GM12878 (cell line): ENCODE measurements around the gene SPDYE4. TPM values are rescaled to one million over a fixed set of nuclear protein-coding genes. Genes with fewer than 3 reads are reported as not detected.

Experiments used
- ATAC-seq: fragments of 200-7000 bp; cut with Tn5 transposase; 3 replicates; pipeline ENCODE4 v1.9.1; 2020; ENCODE audit warnings: mild to moderate bottlenecking, moderate library complexity
- BruUV-seq: library from RNA; stranded (reverse); fragments of 400-500 nt; replicated peaks from 2 replicates; lab custom pipeline; 2021; lab: Mats Ljungman, UMichigan
- CTCF ChIA-PET: fragments of 300-600 bp; sonication (Branson Sonifier 250); formaldehyde crosslinking; extraction: SDS; loops from one replicate; lab custom pipeline; 2021; ENCODE audit warnings: inconsistent platforms; lab: Yijun Ruan, JAX
- POLR2A ChIA-PET: fragments of 350-600 bp; formaldehyde crosslinking; extraction: SDS; loops from one replicate; lab custom pipeline; 2021; ENCODE audit warnings: inconsistent platforms; lab: Charles Lee
- RAD21 ChIA-PET: fragments of 300-600 bp; sonication (Branson Sonifier 250); formaldehyde crosslinking; loops from one replicate; lab custom pipeline; 2023; ENCODE audit warnings: antibody characterized with exemption; ENCODE audit not compliant: unreplicated experiment; lab: Charles Lee
- SMC1A ChIA-PET: fragments of 300-600 bp; sonication (Branson Sonifier 250); formaldehyde crosslinking; loops from one replicate; lab custom pipeline; 2023; ENCODE audit not compliant: unreplicated experiment, uncharacterized antibody; lab: Charles Lee
- DNase-seq: peaks from one replicate; pipeline ENCODE4 v3.0.0-alpha.2; 2011; ENCODE audit warnings: low read depth, low spot score
- FAIRE-seq: peaks from 3 replicates; lab custom pipeline; 2011; peaks lifted over from hg19 to GRCh38; lab: Jason Lieb, UNC
- H2AFZ ChIP-seq: 2 replicates; pipeline ENCODE4 v1.6.0; 2011; ENCODE audit warnings: low read depth, low read length, control low read depth; ENCODE audit not compliant: control insufficient read depth
- H3K27ac ChIP-seq: 2 replicates; pipeline ENCODE4 v1.5.1; 2011; ENCODE audit warnings: control low read depth; ENCODE audit not compliant: control insufficient read depth, insufficient read depth
- H3K27me3 ChIP-seq, 2 experiments: replicated peaks in 1 of 2; 2 replicates each; pipeline versions ENCODE4 v1.6.0 to v1.6.1; 2011; ENCODE audit warnings: low read length in 1 of 2; ENCODE audit not compliant: control insufficient read depth in 2 of 2, insufficient read depth in 2 of 2
- H3K36me3 ChIP-seq, 2 experiments: 2 replicates each; pipeline ENCODE4 v1.5.1; 2011; ENCODE audit warnings: low read length in 1 of 2; ENCODE audit not compliant: control insufficient read depth in 2 of 2, insufficient read depth in 2 of 2
- H3K4me1 ChIP-seq: 2 replicates; pipeline ENCODE4 v1.6.1; 2011; ENCODE audit warnings: mild to moderate bottlenecking, low read length, moderate library complexity, mixed read lengths; ENCODE audit not compliant: control insufficient read depth, insufficient read depth
- H3K4me2 ChIP-seq: 2 replicates; pipeline ENCODE4 v1.6.0; 2011; ENCODE audit warnings: control low read depth; ENCODE audit not compliant: control insufficient read depth, insufficient read depth
- H3K4me3 ChIP-seq: fragments of 200-600 bp; sonication (generic); 2 replicates; pipeline ENCODE4 v1.5.1; 2016
- H3K79me2 ChIP-seq: 2 replicates; pipeline ENCODE4 v1.6.0; 2011; ENCODE audit warnings: low read length; ENCODE audit not compliant: control insufficient read depth, insufficient read depth
- H3K9ac ChIP-seq: 2 replicates; pipeline ENCODE4 v1.8.0; 2011; ENCODE audit warnings: low read length, control low read depth, mixed read lengths; ENCODE audit not compliant: control insufficient read depth, insufficient read depth
- H3K9me3 ChIP-seq: replicated peaks from 3 replicates; pipeline ENCODE4 v1.5.1; 2011; ENCODE audit warnings: mild to moderate bottlenecking, low read length; ENCODE audit not compliant: control insufficient read depth, insufficient read depth
- H4K20me1 ChIP-seq: 2 replicates; pipeline ENCODE4 v1.6.0; 2011; ENCODE audit not compliant: control insufficient read depth, insufficient read depth
- NRF1 ChIP-seq: conservative IDR thresholded peaks from 2 replicates; pipeline ENCODE4 v1.6.1; 2011; ENCODE audit warnings: mild to moderate bottlenecking, low read depth, low read length, improper control_type of control experiment
- POLR2AphosphoS2 ChIP-seq: IDR thresholded peaks from 2 replicates; pipeline ENCODE4 v1.6.1; 2011; ENCODE audit warnings: low read depth, mild to moderate bottlenecking, low read length, improper control_type of control experiment, moderate library complexity
- RELA ChIP-seq: fragments of 450-650 bp; IDR thresholded peaks from 2 replicates; pipeline ENCODE4 v1.8.0; 2014; ENCODE audit warnings: borderline replicate concordance; ENCODE audit not compliant: partially characterized antibody
- WGBS: methylation state at CpG from one replicate; pipeline ENCODE4 v1.1.6; 2016; ENCODE audit warnings: low lambda C conversion rate; ENCODE audit not compliant: insufficient replicate concordance, insufficient coverage; ENCODE audit errors: missing lambda C conversion rate; 5-methylcytosine and 5-hydroxymethylcytosine counted together
- in situ Hi-C: fragments of 300-500 bp; cut with MboI; formaldehyde crosslinking; loops from 9 replicates; pipeline ENCODE4 v1.14.3; 2018; ENCODE audit warnings: mixed read lengths
- intact Hi-C: fragments of 100-400 bp; cut with micrococcal nuclease; formaldehyde crosslinking; loops from one replicate; pipeline ENCODE4 v1.14.2; 2022; ENCODE audit not compliant: unreplicated experiment
- polyA plus RNA-seq, 11 experiments: library from polyadenylated mRNA; depleted of rRNA in 4 of 11; unstranded in 6 of 11; stranded (reverse) in 5 of 11; fragments of >200 nt; fragmentation: Nextera tagmentation in 4 of 11; fragmentation: Illumina TruSeq in 1 of 11; extraction: Ambion mirVana in 4 of 11; extraction: Trizol in 1 of 11; gene quantifications; 1 replicate in 1 of 11; 2 replicates in 10 of 11; pipeline versions ENCODE4 v1.2.1 to v1.2.3, GENCODE V29; 2011 to 2016; ENCODE audit warnings: inconsistent platforms in 2 of 11, missing spikeins in 2 of 11, low read depth in 1 of 11
- total RNA-seq, 4 experiments: library from RNA; depleted of rRNA in 3 of 4; stranded (reverse); fragments of >200 nt in 3 of 4; fragmentation: Illumina TruSeq in 1 of 4; extraction: Trizol in 1 of 4; gene quantifications; 2 replicates each; pipeline versions ENCODE4 v1.2.1 to v1.2.3, GENCODE V29; 2013 to 2021

SPDYE4 gene
- total and polyA plus RNA-seq, 10 of the 15 experiments (the other 5 are each of a cell fraction or from before 2014, with no cell fraction given): 0.07 to 0.18 TPM; not detected in 8

DNA sequence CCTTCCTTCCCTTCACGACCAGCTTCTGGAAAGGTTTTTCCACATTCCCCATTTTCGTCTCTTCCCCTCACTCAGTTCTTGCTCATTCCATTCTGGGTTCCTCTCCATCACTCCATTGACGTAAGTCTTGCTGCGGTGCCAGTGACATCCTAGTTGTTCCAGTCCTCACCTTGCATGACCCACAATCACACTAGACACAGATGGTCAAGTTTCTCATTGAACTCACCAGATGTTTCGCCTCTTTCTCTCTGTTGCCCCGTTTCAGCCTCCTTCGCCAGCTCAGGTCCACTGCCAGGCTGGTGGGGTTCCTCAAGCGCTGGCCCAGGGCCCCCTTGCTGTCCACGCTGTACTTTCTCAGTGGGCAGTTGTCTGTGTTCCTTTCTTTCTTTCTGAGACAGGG lies 57.1 kb downstream of the SPDYE4 start:
- no peak overlapping the region for H3K4me2 ChIP-seq
- no peaks in the 10 kb centered on the region for H3K36me3 ChIP-seq
- WGBS: 8% methylated on average over 9 of the region's 9 CpGs
- H3K9me3 ChIP-seq: no peaks in the 10 kb centered on the region
- no peaks in the 10 kb centered on the region for H4K20me1 ChIP-seq
- H3K27me3 ChIP-seq: no peaks in the 10 kb centered on the region; a peak in 2 of 4 replicates
- H3K4me3 ChIP-seq: no peak overlapping the region
- no peak overlapping the region for H3K9ac ChIP-seq
- TF ChIP-seq RELA: no peak
- no peak for TF ChIP-seq POLR2AphosphoS2
- no peak for TF ChIP-seq NRF1
- DNase-seq: no peak
- ChIA-PET POLR2A (no interaction called here), RAD21 (no interaction called here), CTCF (no interaction called here), SMC1A (no interaction called here)
- no peak overlapping the region for H2AFZ ChIP-seq
- no peaks in the 10 kb centered on the region for H3K79me2 ChIP-seq
- no TSS peak for BruUV-seq
- intact Hi-C loops: no loop called here
- no peaks in the 10 kb centered on the region for H3K4me1 ChIP-seq
- no peak for ATAC-seq
- FAIRE-seq: no peak
- H3K27ac ChIP-seq: no peak overlapping the region
- in situ Hi-C loops: no loop called here

Other genes with a start within 250 kb of the SPDYE4 start
- gene MYH10, start 127.8 kb downstream of the SPDYE4 start, total RNA-seq (2014; rRNA removed): 0.73 and 1.3 TPM in 2 replicates
- gene MYH10, start 127.8 kb downstream of the SPDYE4 start, total RNA-seq (2014; rRNA removed; fragmentation: Illumina TruSeq; extraction: Trizol): 0.51 and 0.63 TPM in 2 replicates
- gene MYH10, start 127.8 kb downstream of the SPDYE4 start, total RNA-seq (2021): 1.3 and 2.6 TPM in 2 replicates
- 4.1 and 4.7 TPM in 2 replicates for gene MYH10, start 127.8 kb downstream of the SPDYE4 start, polyA plus RNA-seq (2011; rRNA removed)
- 0.78 and 1.3 TPM in 2 replicates for gene MYH10, start 127.8 kb downstream of the SPDYE4 start, polyA plus RNA-seq (2014; fragmentation: Illumina TruSeq; extraction: Trizol)
- under 1 TPM; 0.33 to 0.55 TPM for gene MYH10, start 127.8 kb downstream of the SPDYE4 start, polyA plus RNA-seq (2014; fragmentation: Nextera tagmentation; extraction: Ambion mirVana)
- gene MYH10, start 127.8 kb downstream of the SPDYE4 start, polyA plus RNA-seq (2014; rRNA removed): 0.73 and 1.6 TPM in 2 replicates
- 1 to 10 TPM; 2.7 to 7.1 TPM for gene MYH10, start 127.8 kb downstream of the SPDYE4 start, polyA plus RNA-seq (2016; fragmentation: Nextera tagmentation; extraction: Ambion mirVana)
- 0.23 TPM in 1 of 2 replicates, not detected in the other for gene CCDC42, start 13.7 kb downstream of the SPDYE4 start, total RNA-seq (2014; rRNA removed)
- gene CCDC42, start 13.7 kb downstream of the SPDYE4 start, total RNA-seq (2014; rRNA removed; fragmentation: Illumina TruSeq; extraction: Trizol): not detected in 2 replicates
- gene CCDC42, start 13.7 kb downstream of the SPDYE4 start, total RNA-seq (2021): not detected in 2 replicates
- 0.07 TPM in 2 replicates for gene CCDC42, start 13.7 kb downstream of the SPDYE4 start, polyA plus RNA-seq (2011; rRNA removed)
- 0.06 TPM in 1 of 2 replicates, not detected in the other for gene CCDC42, start 13.7 kb downstream of the SPDYE4 start, polyA plus RNA-seq (2014; fragmentation: Illumina TruSeq; extraction: Trizol)
- gene CCDC42, start 13.7 kb downstream of the SPDYE4 start, polyA plus RNA-seq (2014; fragmentation: Nextera tagmentation; extraction: Ambion mirVana): not detected
- not detected in 2 replicates for gene CCDC42, start 13.7 kb downstream of the SPDYE4 start, polyA plus RNA-seq (2014; rRNA removed)
- not detected for gene CCDC42, start 13.7 kb downstream of the SPDYE4 start, polyA plus RNA-seq (2016; fragmentation: Nextera tagmentation; extraction: Ambion mirVana)
- 1.5 and 1.8 TPM in 2 replicates for gene MFSD6L, start 40.8 kb upstream of the SPDYE4 start, total RNA-seq (2014; rRNA removed)
- 1.3 and 1.4 TPM in 2 replicates for gene MFSD6L, start 40.8 kb upstream of the SPDYE4 start, total RNA-seq (2014; rRNA removed; fragmentation: Illumina TruSeq; extraction: Trizol)
- 2.8 and 3.1 TPM in 2 replicates for gene MFSD6L, start 40.8 kb upstream of the SPDYE4 start, total RNA-seq (2021)
- gene MFSD6L, start 40.8 kb upstream of the SPDYE4 start, polyA plus RNA-seq (2011; rRNA removed): 0.76 and 1.2 TPM in 2 replicates
- gene MFSD6L, start 40.8 kb upstream of the SPDYE4 start, polyA plus RNA-seq (2014; fragmentation: Illumina TruSeq; extraction: Trizol): 0.33 and 0.94 TPM in 2 replicates
- under 1 TPM; 0.39 to 0.49 TPM for gene MFSD6L, start 40.8 kb upstream of the SPDYE4 start, polyA plus RNA-seq (2014; fragmentation: Nextera tagmentation; extraction: Ambion mirVana)
- 1.9 and 2.5 TPM in 2 replicates for gene MFSD6L, start 40.8 kb upstream of the SPDYE4 start, polyA plus RNA-seq (2014; rRNA removed)
- gene MFSD6L, start 40.8 kb upstream of the SPDYE4 start, polyA plus RNA-seq (2016; fragmentation: Nextera tagmentation; extraction: Ambion mirVana): under 1 TPM; 0.40 to 0.67 TPM
- 40.3 and 44.7 TPM in 2 replicates for gene PIK3R6, start 109.1 kb upstream of the SPDYE4 start, total RNA-seq (2014; rRNA removed)
- 26.4 and 27.9 TPM in 2 replicates for gene PIK3R6, start 109.1 kb upstream of the SPDYE4 start, total RNA-seq (2014; rRNA removed; fragmentation: Illumina TruSeq; extraction: Trizol)
- 76.7 and 81.7 TPM in 2 replicates for gene PIK3R6, start 109.1 kb upstream of the SPDYE4 start, total RNA-seq (2021)
- gene PIK3R6, start 109.1 kb upstream of the SPDYE4 start, polyA plus RNA-seq (2011; rRNA removed): 73.5 and 146 TPM in 2 replicates
- gene PIK3R6, start 109.1 kb upstream of the SPDYE4 start, polyA plus RNA-seq (2014; fragmentation: Illumina TruSeq; extraction: Trizol): 31.6 and 54.7 TPM in 2 replicates
- gene PIK3R6, start 109.1 kb upstream of the SPDYE4 start, polyA plus RNA-seq (2014; fragmentation: Nextera tagmentation; extraction: Ambion mirVana): 1 to 10 TPM; 6.7 to 7.4 TPM
- gene PIK3R6, start 109.1 kb upstream of the SPDYE4 start, polyA plus RNA-seq (2014; rRNA removed): 86.5 and 99.8 TPM in 2 replicates
- gene PIK3R6, start 109.1 kb upstream of the SPDYE4 start, polyA plus RNA-seq (2016; fragmentation: Nextera tagmentation; extraction: Ambion mirVana): 100 to 1,000 TPM; 103 to 109 TPM
- gene PIK3R5, start 207.2 kb upstream of the SPDYE4 start, total RNA-seq (2014; rRNA removed): 36.8 and 39.5 TPM in 2 replicates
- gene PIK3R5, start 207.2 kb upstream of the SPDYE4 start, total RNA-seq (2014; rRNA removed; fragmentation: Illumina TruSeq; extraction: Trizol): 24.7 and 26.5 TPM in 2 replicates
- 50.8 and 51.2 TPM in 2 replicates for gene PIK3R5, start 207.2 kb upstream of the SPDYE4 start, total RNA-seq (2021)
- 34.3 and 43.9 TPM in 2 replicates for gene PIK3R5, start 207.2 kb upstream of the SPDYE4 start, polyA plus RNA-seq (2011; rRNA removed)
- gene PIK3R5, start 207.2 kb upstream of the SPDYE4 start, polyA plus RNA-seq (2014; fragmentation: Illumina TruSeq; extraction: Trizol): 27.3 and 34.2 TPM in 2 replicates
- 1 to 10 TPM; 9.5 to 9.6 TPM for gene PIK3R5, start 207.2 kb upstream of the SPDYE4 start, polyA plus RNA-seq (2014; fragmentation: Nextera tagmentation; extraction: Ambion mirVana)
- gene PIK3R5, start 207.2 kb upstream of the SPDYE4 start, polyA plus RNA-seq (2014; rRNA removed): 32.9 and 33.5 TPM in 2 replicates
- gene PIK3R5, start 207.2 kb upstream of the SPDYE4 start, polyA plus RNA-seq (2016; fragmentation: Nextera tagmentation; extraction: Ambion mirVana): 10 to 100 TPM; 36.9 to 39.5 TPM